ENCODE data around the gene SPNS2.
A peak's percentile ranks its signal among the peaks of the same experiment; 100 is the strongest.

Gene SPNS2

DNA sequence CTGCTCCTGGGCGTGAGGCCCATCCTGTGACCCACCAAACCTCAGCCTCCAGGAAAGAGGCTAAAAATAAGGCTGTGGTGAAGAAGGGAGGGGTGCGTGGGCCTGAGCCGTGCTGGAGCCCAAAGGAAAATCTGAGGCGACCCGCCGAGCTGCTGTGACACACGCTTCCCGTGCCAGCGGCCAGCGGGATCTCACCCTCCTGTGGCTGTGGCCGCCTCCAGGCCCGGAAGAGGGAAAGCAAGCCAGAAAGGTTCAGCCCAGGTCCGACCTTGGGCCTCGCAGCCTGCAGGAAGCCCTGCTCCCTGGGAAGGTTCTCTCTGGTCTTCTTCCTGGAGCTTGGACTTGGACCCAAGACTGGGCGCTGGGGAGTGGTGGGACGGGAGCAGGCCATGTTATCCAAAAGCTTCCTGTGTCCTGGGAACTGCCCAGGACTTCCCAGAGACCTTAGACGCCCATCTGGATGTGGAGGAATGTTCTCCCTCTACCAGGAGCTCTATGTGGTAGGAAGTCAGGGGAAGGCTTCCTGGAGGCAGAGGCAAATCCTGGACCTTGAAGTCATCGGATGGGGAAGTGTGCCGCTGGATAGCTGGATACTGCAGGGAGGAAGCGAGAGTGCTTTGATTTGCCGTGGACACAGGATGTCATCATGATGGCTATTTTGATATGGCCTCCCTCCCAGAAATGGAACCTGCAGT is 11.4 kb downstream of the SPNS2 start:
- Histone ChIP-seq H3K36me3 (no peaks in the 10 kb centered on the region), H3K4me2 (peak overlapping the region; percentile 88), H3K4me3 (peak overlapping the region; percentile 15; the same call in 1 of the 2 replicates), H3K9ac (peak overlapping the region; percentile 58; the same call in 1 of the 2 replicates), H4K20me1 (peaks cover 76% of the 10 kb centered on the region), H3K27ac (peak overlapping the region; percentile 50), H3K4me1 (peaks cover 70% of the 10 kb centered on the region), H3K27me3 (no peaks in the 10 kb centered on the region), H3K9me3 (no peaks in the 10 kb centered on the region)
- TF ChIP-seq Cebpa-rat (IDR thresholded peaks at IDR 0.05): no peak

DNA sequence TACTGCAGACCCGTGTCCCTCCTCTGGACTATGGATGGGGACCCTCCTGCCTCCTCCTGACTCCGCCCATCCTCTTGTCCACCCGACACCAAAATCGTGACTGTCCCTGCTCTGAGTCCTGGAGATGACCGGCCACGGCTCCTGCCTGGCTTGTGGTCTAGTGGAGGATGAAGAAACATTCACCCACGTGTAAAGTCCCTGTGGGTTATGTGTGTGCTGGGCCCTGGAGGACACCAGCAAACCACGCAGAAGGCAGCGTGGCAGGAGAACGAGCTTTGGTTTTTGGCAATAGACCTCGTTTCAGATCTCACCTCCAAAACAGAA is 11.9 kb downstream of the SPNS2 start:
- no peak overlapping the region for H3K4me3 ChIP-seq
- H4K20me1 ChIP-seq: peaks cover 71% of the 10 kb centered on the region
- H3K9ac ChIP-seq: no peak overlapping the region
- H3K4me2 ChIP-seq: peak overlapping the region; percentile 88
- no peak for TF ChIP-seq Cebpa-rat (IDR thresholded peaks at IDR 0.05)
- no peaks in the 10 kb centered on the region for H3K36me3 ChIP-seq
- no peaks in the 10 kb centered on the region for H3K27me3 ChIP-seq
- no peaks in the 10 kb centered on the region for H3K9me3 ChIP-seq
- peaks cover 70% of the 10 kb centered on the region for H3K4me1 ChIP-seq
- H3K27ac ChIP-seq: no peak overlapping the region

DNA sequence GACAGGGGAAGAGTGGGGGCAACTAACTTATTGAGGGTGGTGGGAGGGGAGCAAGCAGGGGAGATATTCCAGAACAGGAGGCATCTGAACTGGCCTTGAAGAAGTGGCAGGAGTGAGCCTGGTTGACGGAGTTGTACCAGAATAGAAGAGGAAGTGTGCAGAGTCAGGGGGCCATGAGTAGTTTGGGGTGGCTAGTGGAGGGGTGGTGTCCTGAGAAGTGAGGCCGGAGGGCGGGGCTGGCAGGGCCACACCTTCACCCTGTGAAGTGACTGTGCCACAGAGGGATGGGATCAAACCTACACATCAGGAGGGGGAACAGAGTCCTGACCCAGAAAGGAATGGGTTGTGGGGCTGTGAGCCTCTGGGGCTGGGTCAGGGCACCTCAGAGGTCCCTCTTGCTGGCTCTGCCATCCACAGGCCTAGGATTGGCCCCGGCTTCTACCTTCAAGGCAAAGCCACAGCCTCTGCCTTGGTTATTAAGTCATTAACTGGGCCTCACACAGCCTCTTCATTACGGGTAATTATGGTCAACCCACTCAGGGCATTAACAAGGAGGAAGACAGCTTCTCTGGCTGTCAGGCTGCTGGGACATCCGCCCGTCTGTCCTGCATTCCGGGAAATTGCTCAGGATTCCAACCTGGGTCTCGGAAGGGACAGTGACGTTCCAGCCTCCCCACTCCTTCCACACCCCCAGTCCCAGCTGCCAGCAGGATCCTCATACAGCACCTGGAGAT is 12.7 kb downstream of the SPNS2 start:
- Histone ChIP-seq H3K4me2 (peak overlapping the region; percentile 88), H3K4me3 (no peak overlapping the region), H3K27ac (no peak overlapping the region), H3K9me3 (no peaks in the 10 kb centered on the region), H3K27me3 (no peaks in the 10 kb centered on the region), H3K36me3 (no peaks in the 10 kb centered on the region), H4K20me1 (peaks cover 63% of the 10 kb centered on the region), H3K4me1 (peaks cover 70% of the 10 kb centered on the region), H3K9ac (no peak overlapping the region)
- no peak for TF ChIP-seq Cebpa-rat (IDR thresholded peaks at IDR 0.05)

DNA sequence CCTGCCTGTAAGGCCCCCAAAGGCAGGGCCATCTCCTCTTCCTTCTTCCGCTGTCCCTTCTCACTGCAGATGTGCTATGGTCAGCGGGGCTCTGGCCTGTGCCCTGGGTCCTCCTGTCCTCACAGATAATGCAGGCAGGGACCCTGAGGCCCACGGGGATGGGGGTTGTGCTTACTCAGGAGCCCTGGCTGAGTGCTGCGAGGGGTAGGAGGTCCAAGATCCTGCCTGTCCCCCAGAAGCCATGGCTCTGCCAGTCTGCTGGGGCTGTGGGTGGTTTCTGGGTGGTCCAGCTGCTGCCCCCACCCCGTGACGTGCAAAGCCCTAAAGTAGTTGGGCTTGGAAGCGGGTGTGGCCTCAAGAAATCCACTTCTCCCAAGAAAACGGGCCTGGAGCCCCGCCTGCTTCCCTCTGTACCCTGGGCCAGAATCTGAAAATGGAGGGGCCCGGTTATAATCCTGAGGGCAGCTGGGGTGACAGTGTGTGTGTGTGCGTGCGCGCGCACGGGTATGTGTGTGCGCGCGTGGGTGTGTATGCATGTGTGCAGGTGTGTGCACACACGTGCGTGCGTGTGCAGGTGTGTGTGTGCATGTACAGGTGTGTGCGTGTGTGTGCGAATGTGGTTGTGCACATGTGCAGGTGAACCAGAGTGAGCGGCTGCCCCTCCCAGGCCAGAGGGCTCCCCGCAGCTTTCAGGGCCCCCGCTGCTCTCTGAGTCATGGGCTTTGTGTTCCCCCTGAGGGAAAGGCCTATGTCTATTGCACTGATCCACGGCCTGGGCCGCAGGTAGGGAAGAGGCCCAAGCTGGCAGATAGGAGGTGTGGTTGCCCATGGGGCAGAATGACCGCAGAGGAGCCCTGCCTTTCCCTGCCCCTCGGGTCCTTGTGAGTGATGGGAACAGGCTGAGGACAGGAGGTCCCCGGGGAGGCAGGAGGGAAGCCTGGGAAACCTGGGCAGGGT is 13.8 kb downstream of the SPNS2 start:
- Histone ChIP-seq H3K9me3 (no peaks in the 10 kb centered on the region), H3K27me3 (no peaks in the 10 kb centered on the region), H4K20me1 (peaks cover 54% of the 10 kb centered on the region), H3K36me3 (no peaks in the 10 kb centered on the region), H3K4me1 (peaks cover 69% of the 10 kb centered on the region), H3K27ac (0 out of 2 replicates have a peak overlapping the region, but pooled peaks have one; percentile 55), H3K4me3 (no peak overlapping the region), H3K9ac (no peak overlapping the region), H3K4me2 (no peak overlapping the region)
- no peak for TF ChIP-seq Cebpa-rat (IDR thresholded peaks at IDR 0.05)

DNA sequence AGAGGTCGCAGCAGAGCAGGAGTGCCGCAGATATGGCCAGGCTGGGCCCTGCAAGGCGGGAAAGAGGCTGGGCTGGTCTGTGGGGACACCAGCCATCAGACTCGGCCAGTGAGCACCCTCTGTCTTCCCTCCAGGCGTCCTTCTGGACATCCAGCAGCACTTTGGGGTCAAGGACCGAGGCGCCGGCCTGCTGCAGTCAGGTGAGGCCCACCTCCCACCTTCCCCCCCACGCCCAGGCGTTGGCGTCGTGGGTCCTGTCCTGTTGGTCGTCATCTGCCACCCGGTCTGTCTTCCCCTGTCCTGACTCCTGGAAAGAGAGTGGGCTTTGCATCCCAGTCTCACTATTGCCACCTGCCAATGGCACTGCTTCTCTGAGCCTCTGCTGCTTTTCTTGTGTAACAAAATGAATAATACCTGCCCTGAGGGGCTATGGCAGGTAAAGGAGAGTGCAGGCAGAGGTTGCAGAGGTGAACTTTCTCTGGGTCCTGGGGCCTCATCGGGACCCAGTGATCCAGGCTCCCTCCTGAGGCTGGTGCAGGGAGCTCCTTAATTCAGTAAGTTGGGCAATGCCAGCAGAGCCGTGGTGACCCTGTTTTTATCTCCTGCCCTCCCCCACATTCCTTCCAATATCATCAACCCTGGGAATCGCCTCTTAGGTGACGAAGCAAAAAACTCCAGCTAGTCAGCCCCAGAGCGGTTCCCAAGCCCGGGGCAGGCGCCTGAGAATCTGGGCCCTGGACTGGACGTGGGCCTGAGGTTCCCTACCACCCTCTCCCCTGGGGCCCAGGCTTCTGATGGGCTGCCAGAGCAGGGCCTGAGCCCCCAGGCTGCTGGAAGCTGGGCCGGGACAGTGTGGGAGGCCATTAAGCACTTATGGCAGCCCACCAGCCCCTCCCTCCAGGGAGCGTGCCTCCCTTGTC is 14.7 kb downstream of the SPNS2 start:
- H3K27me3 ChIP-seq: no peaks in the 10 kb centered on the region
- TF ChIP-seq Cebpa-rat (IDR thresholded peaks at IDR 0.05): no peak
- H3K9me3 ChIP-seq: no peaks in the 10 kb centered on the region
- H3K27ac ChIP-seq: peak overlapping the region; percentile 55; the same call in 1 of the 2 replicates
- H4K20me1 ChIP-seq: peaks cover 44% of the 10 kb centered on the region
- H3K4me1 ChIP-seq: peaks cover 68% of the 10 kb centered on the region
- H3K9ac ChIP-seq: no peak overlapping the region
- no peak overlapping the region for H3K4me3 ChIP-seq
- H3K4me2 ChIP-seq: no peak overlapping the region
- no peaks in the 10 kb centered on the region for H3K36me3 ChIP-seq

DNA sequence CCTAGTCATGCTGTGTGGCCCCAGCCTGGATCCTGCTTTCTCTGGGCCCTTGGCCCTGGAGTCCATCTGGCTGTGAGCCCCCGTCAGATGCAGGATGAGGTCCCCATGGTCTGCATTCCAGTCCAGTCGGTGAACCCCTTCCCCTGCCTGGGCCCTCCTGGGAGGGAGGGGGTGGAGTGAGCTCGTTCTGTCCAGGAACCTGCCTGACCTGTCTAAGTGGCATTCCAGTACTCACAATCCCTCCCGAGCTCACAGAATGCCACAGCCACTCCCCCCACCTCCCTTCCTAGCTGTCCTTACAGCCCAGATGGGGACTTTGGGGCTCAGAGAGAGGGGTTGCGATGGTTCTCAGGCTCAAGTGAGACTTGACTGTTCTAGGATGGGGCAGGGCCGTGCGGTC is 15.5 kb downstream of the SPNS2 start:
- H3K4me2 ChIP-seq: no peak overlapping the region
- H3K36me3 ChIP-seq: no peaks in the 10 kb centered on the region
- peaks cover 36% of the 10 kb centered on the region for H4K20me1 ChIP-seq
- no peaks in the 10 kb centered on the region for H3K27me3 ChIP-seq
- no peak overlapping the region for H3K4me3 ChIP-seq
- H3K27ac ChIP-seq: peak overlapping the region; percentile 55
- no peaks in the 10 kb centered on the region for H3K9me3 ChIP-seq
- H3K9ac ChIP-seq: no peak overlapping the region
- no peak for TF ChIP-seq Cebpa-rat (IDR thresholded peaks at IDR 0.05)
- H3K4me1 ChIP-seq: peaks cover 68% of the 10 kb centered on the region

DNA sequence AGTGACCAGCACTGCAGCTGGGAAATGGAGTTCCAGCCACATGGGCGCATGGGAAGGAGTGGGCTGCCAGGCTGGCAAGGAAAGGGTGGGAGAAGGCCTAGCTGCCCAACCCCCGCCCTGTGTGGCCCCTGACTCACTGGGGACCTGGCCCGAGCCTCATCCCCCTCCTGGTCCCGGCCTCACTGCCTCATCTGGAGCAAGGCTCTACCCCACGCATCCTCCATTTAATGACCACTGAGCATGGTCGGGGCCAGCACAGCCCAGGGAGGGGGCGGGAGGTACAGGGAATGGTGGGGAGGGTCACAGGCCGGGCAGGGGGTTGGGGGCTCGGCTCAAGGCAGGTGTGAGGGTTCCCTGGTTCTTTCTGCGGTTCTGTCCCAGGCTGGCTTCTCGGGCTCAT is 16.1 kb downstream of the SPNS2 start:
- Histone ChIP-seq H3K27ac (peak overlapping the region; percentile 64), H4K20me1 (peaks cover 30% of the 10 kb centered on the region), H3K9ac (0 out of 2 replicates have a peak overlapping the region, but pooled peaks have one; percentile 35), H3K4me1 (peaks cover 68% of the 10 kb centered on the region), H3K36me3 (no peaks in the 10 kb centered on the region), H3K4me3 (no peak overlapping the region), H3K27me3 (no peaks in the 10 kb centered on the region), H3K4me2 (peak overlapping the region; percentile 77; the same call in 1 of the 2 replicates), H3K9me3 (no peaks in the 10 kb centered on the region)
- no peak for TF ChIP-seq Cebpa-rat (IDR thresholded peaks at IDR 0.05)

DNA sequence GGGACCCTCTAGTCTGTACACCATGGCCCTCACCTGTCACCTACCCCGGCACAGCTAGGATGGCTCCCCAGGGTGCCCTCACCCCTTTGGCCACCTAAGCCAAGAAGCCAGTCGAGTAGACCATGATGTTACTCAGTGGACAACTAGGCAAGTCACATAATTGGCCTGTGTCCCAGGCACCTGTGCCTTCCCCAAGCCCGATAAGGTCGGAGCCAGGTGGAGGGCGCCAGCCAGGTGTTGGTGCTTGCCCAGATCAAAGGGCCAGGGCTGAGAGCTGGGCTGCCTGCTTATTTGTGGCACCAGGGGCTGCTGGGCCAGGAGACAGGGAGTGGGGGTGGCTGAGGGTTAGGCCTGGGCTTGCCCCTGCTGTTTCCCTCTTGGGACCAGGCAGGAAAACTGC is 16.8 kb downstream of the SPNS2 start:
- H3K9me3 ChIP-seq: no peaks in the 10 kb centered on the region
- H3K27ac ChIP-seq: peak overlapping the region; percentile 64
- peak overlapping the region; percentile 35 for H3K9ac ChIP-seq
- H3K36me3 ChIP-seq: no peaks in the 10 kb centered on the region
- H3K4me3 ChIP-seq: no peak overlapping the region
- peaks cover 23% of the 10 kb centered on the region for H4K20me1 ChIP-seq
- H3K4me2 ChIP-seq: peak overlapping the region; percentile 77
- peaks cover 68% of the 10 kb centered on the region for H3K4me1 ChIP-seq
- no peaks in the 10 kb centered on the region for H3K27me3 ChIP-seq
- TF ChIP-seq Cebpa-rat (IDR thresholded peaks at IDR 0.05): no peak

DNA sequence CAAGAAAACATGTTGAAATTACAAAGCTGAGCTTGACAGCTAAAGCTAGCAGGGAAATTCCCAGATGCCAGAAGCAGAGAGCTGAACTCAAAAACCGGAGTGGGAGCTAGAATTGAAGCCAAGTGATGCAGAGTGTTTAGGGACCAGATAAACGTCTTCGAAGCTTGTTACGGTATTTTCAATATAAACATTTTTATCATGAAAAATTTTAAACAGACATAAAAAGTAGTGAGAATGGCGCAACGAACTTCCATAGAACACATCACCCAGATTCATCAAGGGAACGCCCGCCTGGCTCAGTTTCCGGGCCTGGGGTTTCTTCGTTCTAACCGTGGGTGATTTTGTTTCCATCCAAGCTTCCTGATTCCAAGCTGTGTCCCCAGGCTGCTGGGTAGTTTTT is 18.1 kb downstream of the SPNS2 start:
- Histone ChIP-seq H4K20me1 (peaks cover 14% of the 10 kb centered on the region; the same call in 1 of the 2 replicates), H3K9me3 (no peaks in the 10 kb centered on the region), H3K4me1 (peaks cover 68% of the 10 kb centered on the region), H3K4me2 (no peak overlapping the region), H3K27me3 (no peaks in the 10 kb centered on the region), H3K9ac (no peak overlapping the region), H3K27ac (no peak overlapping the region), H3K36me3 (no peaks in the 10 kb centered on the region), H3K4me3 (no peak overlapping the region)
- no peak for TF ChIP-seq Cebpa-rat (IDR thresholded peaks at IDR 0.05)

Measured in BLaER1 (cell line).